ENCODE measurements around the gene FIBCD1. TPM values are rescaled to one million over a fixed set of nuclear protein-coding genes. Genes with fewer than 3 reads are reported as not detected.

Gene FIBCD1
- total RNA-seq, 1 experiment from 2014 or later, result 7.1 TPM

DNA sequence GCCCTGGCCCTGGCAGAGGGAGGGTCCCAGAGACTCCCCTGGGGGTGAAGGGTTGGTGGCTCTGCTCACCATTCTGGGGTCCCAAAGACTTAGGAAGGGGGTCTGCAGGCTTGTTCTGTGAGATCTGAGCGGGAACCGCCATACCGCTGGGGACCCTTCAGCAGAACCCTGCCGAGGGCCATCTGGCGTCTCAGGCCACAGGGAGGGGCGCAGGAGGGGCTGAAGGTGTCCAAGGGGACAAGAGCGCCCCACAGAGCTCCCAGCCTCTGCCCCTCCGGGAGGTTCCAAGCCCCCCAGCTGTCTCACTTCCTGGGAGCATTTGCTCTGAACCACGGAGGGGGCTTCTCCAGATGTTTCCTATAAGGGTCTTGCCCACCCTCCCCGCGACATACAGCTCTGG lies 4.8 kb downstream of the FIBCD1 start:
- H3K4me1 Mint-ChIP-seq, result peaks cover 44 to 54% of the 10 kb centered on the region in 2 experiments
- H4K20me1 ChIP-seq (ENCODE audit: control insufficient read depth, insufficient read depth, insufficient read length), result no peaks in the 10 kb centered on the region

More for the DNA sequence above, 4.8 kb downstream of the FIBCD1 start:
- H3K56ac ChIP-seq (ENCODE audit: insufficient read length, low read depth, low read length), result no peak overlapping the region
- H3K79me2 ChIP-seq (ENCODE audit: insufficient read depth, low read length), result no peaks in the 10 kb centered on the region
- H2BK120ac ChIP-seq (ENCODE audit: low read depth, low read length, poor library complexity, severe bottlenecking), result no peak overlapping the region
- WGBS (ENCODE audit: extremely low coverage, insufficient read length, low lambda C conversion rate), result no CpG with 5 or more reads among the region's 11 CpGs
- no peak for DNase-seq
- peaks cover 8% of the 10 kb centered on the region for H3K23me2 ChIP-seq (ENCODE audit: insufficient read length, low read depth, low read length, poor library complexity, severe bottlenecking)
- Mint-ChIP-seq H3K36me3 (ENCODE audit: insufficient read depth in 1 of 3, low read depth in 3 of 3) (0 out of 7 replicates have a peak, but pooled peaks cover 0 to 1% (median 0%) of the 10 kb centered on the region in 3 experiments), H3K27ac (no peak overlapping the region), H3K9me3 (no peaks in the 10 kb centered on the region; a peak in 1 of 5 replicates), H3K27me3 (ENCODE audit: low read depth) (peaks cover 26% of the 10 kb centered on the region), H3K4me3 (no peak overlapping the region)
- H3K18ac ChIP-seq (ENCODE audit: insufficient read length, low read depth, low read length), result no peak overlapping the region
- H3K9me3 ChIP-seq (ENCODE audit: control insufficient read depth, low read depth, low read length), result no peaks in the 10 kb centered on the region
- no peak overlapping the region for H4K8ac ChIP-seq (replicated peaks; ENCODE audit: insufficient read length, low read depth, low read length)
- no peak overlapping the region for H3K4ac ChIP-seq (ENCODE audit: low read depth, low read length)
- H2BK20ac ChIP-seq (ENCODE audit: low read depth, low read length, poor library complexity, severe bottlenecking), result no peak overlapping the region
- no peak overlapping the region for H3K27ac ChIP-seq (ENCODE audit: insufficient read length, low read depth, low read length)
- H4K5ac ChIP-seq (ENCODE audit: insufficient read length, low read depth, low read length), result no peak overlapping the region
- peaks cover 2% of the 10 kb centered on the region; the same call in 1 of the 2 replicates for H3K4me1 ChIP-seq (ENCODE audit: insufficient read depth, low read length)
- no peak overlapping the region for H2AFZ ChIP-seq (ENCODE audit: low read length)
- no peak overlapping the region for H3K4me2 ChIP-seq (ENCODE audit: insufficient read depth, insufficient read length, low read length)
- no peak overlapping the region for H3K14ac ChIP-seq (ENCODE audit: insufficient read depth, low read length)
- H2BK15ac ChIP-seq (ENCODE audit: low read depth, low read length), result no peak overlapping the region
- no peak overlapping the region for H3K23ac ChIP-seq (ENCODE audit: insufficient read length, low read depth, low read length)
- H2BK12ac ChIP-seq (ENCODE audit: insufficient read length, low read depth, low read length), result no peak overlapping the region
- no peak overlapping the region for H3T11ph ChIP-seq (ENCODE audit: low read length)
- H4K91ac ChIP-seq (ENCODE audit: insufficient read length, low read depth, low read length), result no peak overlapping the region
- TF ChIP-seq, protein P1, sequence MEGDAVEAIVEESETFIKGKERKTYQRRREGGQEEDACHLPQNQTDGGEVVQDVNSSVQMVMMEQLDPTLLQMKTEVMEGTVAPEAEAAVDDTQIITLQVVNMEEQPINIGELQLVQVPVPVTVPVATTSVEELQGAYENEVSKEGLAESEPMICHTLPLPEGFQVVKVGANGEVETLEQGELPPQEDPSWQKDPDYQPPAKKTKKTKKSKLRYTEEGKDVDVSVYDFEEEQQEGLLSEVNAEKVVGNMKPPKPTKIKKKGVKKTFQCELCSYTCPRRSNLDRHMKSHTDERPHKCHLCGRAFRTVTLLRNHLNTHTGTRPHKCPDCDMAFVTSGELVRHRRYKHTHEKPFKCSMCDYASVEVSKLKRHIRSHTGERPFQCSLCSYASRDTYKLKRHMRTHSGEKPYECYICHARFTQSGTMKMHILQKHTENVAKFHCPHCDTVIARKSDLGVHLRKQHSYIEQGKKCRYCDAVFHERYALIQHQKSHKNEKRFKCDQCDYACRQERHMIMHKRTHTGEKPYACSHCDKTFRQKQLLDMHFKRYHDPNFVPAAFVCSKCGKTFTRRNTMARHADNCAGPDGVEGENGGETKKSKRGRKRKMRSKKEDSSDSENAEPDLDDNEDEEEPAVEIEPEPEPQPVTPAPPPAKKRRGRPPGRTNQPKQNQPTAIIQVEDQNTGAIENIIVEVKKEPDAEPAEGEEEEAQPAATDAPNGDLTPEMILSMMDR (conservative IDR thresholded peaks at IDR 0.05), result no peak
- H2BK5ac ChIP-seq (ENCODE audit: insufficient read length, low read length), result no peak overlapping the region
- H3K27me3 ChIP-seq (ENCODE audit: insufficient read depth, low read length), result peaks cover 6% of the 10 kb centered on the region; the same call in 1 of the 2 replicates
- H2AK5ac ChIP-seq (ENCODE audit: insufficient read length, low read length), result no peak overlapping the region
- no peaks in the 10 kb centered on the region for H3K79me1 ChIP-seq (ENCODE audit: insufficient read depth, low read depth, low read length, poor library complexity, severe bottlenecking)
- no peak overlapping the region for H3K9ac ChIP-seq (ENCODE audit: extremely low read depth, insufficient read length, low read length)

Measured in H9 (cell line).